ENCODE results near the gene CPNE2. TPM values are rescaled to one million over a fixed set of nuclear protein-coding genes. Genes with fewer than 3 reads are reported as not detected.

The CPNE2 gene
- total and polyA plus RNA-seq, 3 donors from 2014 or later: 18.3 to 51.8 (median 25.2) TPM

GRCh38 chr16:57165938-57166337 lies 73.6 kb downstream of the CPNE2 start:
- no peaks in the 10 kb centered on the region for H3K36me3 ChIP-seq (ENCODE audit: low read depth, missing control alignments)
- no peak overlapping the region for H3K27ac ChIP-seq
- no peak for TF ChIP-seq CTCF (IDR thresholded peaks at IDR 0.05)
- TF ChIP-seq POLR2A (IDR thresholded peaks at IDR 0.05): no peak
- intact Hi-C loops (cut with DNase I; ENCODE audit: low total_unique reads): loop anchor here (5.0 kb wide), 1 partner anchor 74 kb away; the partner anchor contains the start of gene CPNE2
- H3K9me3 ChIP-seq: no peaks in the 10 kb centered on the region
- no peak for DNase-seq
- no peak overlapping the region for H3K4me3 ChIP-seq
- WGBS, 2 donors: 65 to 85% methylated on average over 3 of the region's 3 CpGs
- no peaks in the 10 kb centered on the region for H3K4me1 ChIP-seq
- H3K27me3 ChIP-seq: no peaks in the 10 kb centered on the region

GRCh38 chr16:57166451-57166850 lies 74.1 kb downstream of the CPNE2 start:
- H3K9me3 ChIP-seq: no peaks in the 10 kb centered on the region
- H3K4me3 ChIP-seq: no peak overlapping the region
- no peaks in the 10 kb centered on the region for H3K27me3 ChIP-seq
- intact Hi-C loops (cut with DNase I; ENCODE audit: low total_unique reads): loop anchor here (5.0 kb wide), 1 partner anchor 74 kb away; the partner anchor contains the start of gene CPNE2
- H3K27ac ChIP-seq: no peak overlapping the region
- DNase-seq: no peak
- no peaks in the 10 kb centered on the region for H3K4me1 ChIP-seq
- TF ChIP-seq POLR2A (IDR thresholded peaks at IDR 0.05) (no peak), CTCF (IDR thresholded peaks at IDR 0.05) (no peak)
- no peaks in the 10 kb centered on the region for H3K36me3 ChIP-seq (ENCODE audit: low read depth, missing control alignments)

GRCh38 chr16:57166951-57167350 lies 74.6 kb downstream of the CPNE2 start:
- intact Hi-C loops (cut with DNase I; ENCODE audit: low total_unique reads): loop anchor here (5.0 kb wide), 1 partner anchor 75 kb away; the partner anchor contains the start of gene CPNE2

GRCh38 chr16:57167538-57167937 lies 75.2 kb downstream of the CPNE2 start:
- intact Hi-C loops (cut with DNase I; ENCODE audit: low total_unique reads): loop anchor here (5.0 kb wide), 1 partner anchor 75 kb away; the partner anchor contains the start of gene CPNE2
- TF ChIP-seq POLR2A (IDR thresholded peaks at IDR 0.05) (no peak), CTCF (IDR thresholded peaks at IDR 0.05) (no peak)
- no peak for DNase-seq
- H3K4me3 ChIP-seq: no peak overlapping the region
- H3K27me3 ChIP-seq: no peaks in the 10 kb centered on the region
- no peaks in the 10 kb centered on the region for H3K9me3 ChIP-seq
- H3K4me1 ChIP-seq: no peaks in the 10 kb centered on the region
- no peaks in the 10 kb centered on the region for H3K36me3 ChIP-seq (ENCODE audit: low read depth, missing control alignments)
- H3K27ac ChIP-seq: no peak overlapping the region
- WGBS, 2 donors: 73 to 80% methylated on average over 3 of the region's 3 CpGs

More at GRCh38 chr16:57166951-57167350, 74.6 kb downstream of the CPNE2 start:
- no peaks in the 10 kb centered on the region for H3K9me3 ChIP-seq
- H3K36me3 ChIP-seq (ENCODE audit: low read depth, missing control alignments): no peaks in the 10 kb centered on the region
- 86 to 92% methylated on average over 7 of the region's 7 CpGs for WGBS, 2 donors
- no peak for TF ChIP-seq CTCF (IDR thresholded peaks at IDR 0.05)
- no peak for TF ChIP-seq POLR2A (IDR thresholded peaks at IDR 0.05)
- no peak for DNase-seq
- H3K4me3 ChIP-seq: no peak overlapping the region
- H3K4me1 ChIP-seq: no peaks in the 10 kb centered on the region
- no peak overlapping the region for H3K27ac ChIP-seq
- H3K27me3 ChIP-seq: no peaks in the 10 kb centered on the region

GRCh38 chr16:57167953-57168352 lies 75.6 kb downstream of the CPNE2 start:
- TF ChIP-seq CTCF (IDR thresholded peaks at IDR 0.05) (peak; percentile 20 to 48 (median 40)), POLR2A (IDR thresholded peaks at IDR 0.05) (no peak)
- DNase-seq: no peak
- Histone ChIP-seq H3K9me3 (no peaks in the 10 kb centered on the region), H3K27me3 (no peaks in the 10 kb centered on the region), H3K27ac (no peak overlapping the region), H3K4me3 (no peak overlapping the region), H3K4me1 (no peaks in the 10 kb centered on the region), H3K36me3 (ENCODE audit: low read depth, missing control alignments) (no peaks in the 10 kb centered on the region)
- WGBS, 2 donors: 21 to 32% methylated on average over 4 of the region's 4 CpGs
- intact Hi-C loops (cut with DNase I; ENCODE audit: low total_unique reads): loop anchor here (5.0 kb wide), 1 partner anchor 76 kb away; the partner anchor contains the start of gene CPNE2

All from testis (tissue), 3 donors.